ENCODE results near the gene SLC26A6. TPM values are rescaled to one million over a fixed set of nuclear protein-coding genes. Genes with fewer than 3 reads are reported as not detected.

SLC26A6 gene
- total RNA-seq, 1 experiment from 2014 or later: 36.3 TPM

DNA sequence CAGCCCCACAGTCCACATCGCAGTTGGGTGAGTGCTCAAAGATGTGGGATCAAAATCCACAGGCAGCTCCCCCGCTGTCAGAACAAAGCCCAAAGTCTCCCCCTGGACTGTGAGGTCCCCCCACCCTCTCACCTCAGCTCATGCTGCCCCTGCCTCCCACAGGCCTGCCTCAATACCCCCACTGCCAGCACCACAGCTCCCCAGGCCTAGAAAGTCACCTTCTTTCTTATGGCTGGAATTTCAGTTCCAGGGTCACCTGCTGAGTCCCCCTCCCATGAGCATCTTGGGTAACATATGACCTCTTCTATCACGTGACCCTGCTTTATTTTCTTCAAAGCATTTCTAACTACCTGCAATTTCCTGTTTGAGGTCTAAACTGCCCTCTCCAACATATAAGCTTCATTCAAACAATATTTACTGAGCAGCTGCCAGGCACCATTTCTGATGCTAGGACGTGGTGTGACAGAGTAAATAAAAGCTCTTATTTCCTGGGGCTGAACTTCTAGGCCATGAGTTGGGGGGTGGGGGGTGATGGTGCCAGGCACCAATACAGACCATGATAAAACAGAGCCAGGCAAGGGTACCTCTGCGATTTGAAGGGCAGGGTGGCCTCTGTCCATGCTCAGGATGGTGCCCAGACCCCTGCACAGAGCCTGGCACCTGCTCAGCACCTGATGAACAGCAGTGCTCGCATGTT is 11.3 kb downstream of the SLC26A6 start:
- H3K27ac ChIP-seq (ENCODE audit: low read length): no peak overlapping the region
- no peaks in the 10 kb centered on the region for H3K36me3 ChIP-seq (ENCODE audit: control insufficient read depth, insufficient read depth, low read length)
- no peaks in the 10 kb centered on the region for H3K27me3 ChIP-seq (ENCODE audit: control insufficient read depth, insufficient read depth, low read length)
- no peak for DNase-seq (ENCODE audit: low read depth, low spot score)
- no peak for TF ChIP-seq POLR2AphosphoS5 (IDR thresholded peaks at IDR 0.05; ENCODE audit: low read depth, low read length)
- TF ChIP-seq, protein P1, sequence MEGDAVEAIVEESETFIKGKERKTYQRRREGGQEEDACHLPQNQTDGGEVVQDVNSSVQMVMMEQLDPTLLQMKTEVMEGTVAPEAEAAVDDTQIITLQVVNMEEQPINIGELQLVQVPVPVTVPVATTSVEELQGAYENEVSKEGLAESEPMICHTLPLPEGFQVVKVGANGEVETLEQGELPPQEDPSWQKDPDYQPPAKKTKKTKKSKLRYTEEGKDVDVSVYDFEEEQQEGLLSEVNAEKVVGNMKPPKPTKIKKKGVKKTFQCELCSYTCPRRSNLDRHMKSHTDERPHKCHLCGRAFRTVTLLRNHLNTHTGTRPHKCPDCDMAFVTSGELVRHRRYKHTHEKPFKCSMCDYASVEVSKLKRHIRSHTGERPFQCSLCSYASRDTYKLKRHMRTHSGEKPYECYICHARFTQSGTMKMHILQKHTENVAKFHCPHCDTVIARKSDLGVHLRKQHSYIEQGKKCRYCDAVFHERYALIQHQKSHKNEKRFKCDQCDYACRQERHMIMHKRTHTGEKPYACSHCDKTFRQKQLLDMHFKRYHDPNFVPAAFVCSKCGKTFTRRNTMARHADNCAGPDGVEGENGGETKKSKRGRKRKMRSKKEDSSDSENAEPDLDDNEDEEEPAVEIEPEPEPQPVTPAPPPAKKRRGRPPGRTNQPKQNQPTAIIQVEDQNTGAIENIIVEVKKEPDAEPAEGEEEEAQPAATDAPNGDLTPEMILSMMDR (IDR thresholded peaks at IDR 0.05): no peak
- TF ChIP-seq SIN3A (IDR thresholded peaks at IDR 0.05; ENCODE audit: borderline replicate concordance, insufficient read depth, low read depth, low read length): no peak
- no TSS peak for BruUV-seq (replicated peaks)
- in situ Hi-C loops (cut with HindIII; ENCODE audit: low pct_unique_long_range_greater_than_20kb, low sequenced_read_pairs) (no loop called here), intact Hi-C loops (cut with micrococcal nuclease; ENCODE audit: unreplicated experiment) (no loop called here)
- no peaks in the 10 kb centered on the region for H3K4me1 ChIP-seq (ENCODE audit: control insufficient read depth, insufficient read depth, low read length)
- H3K9me3 ChIP-seq (ENCODE audit: control insufficient read depth, insufficient read depth, low read depth, low read length): no peaks in the 10 kb centered on the region
- ATAC-seq: no peak
- CTCF ChIA-PET: no interaction called here
- no peak overlapping the region for H3K4me3 ChIP-seq (ENCODE audit: low read depth in 2 of 2, low read length in 2 of 2)
- POLR2A ChIA-PET: interaction anchor here (0.6 to 0.7 kb wide), 2 partner anchors 65 to 102 kb away, joined by 3 to 9 read pairs; no protein-coding TSS in a partner anchor

DNA sequence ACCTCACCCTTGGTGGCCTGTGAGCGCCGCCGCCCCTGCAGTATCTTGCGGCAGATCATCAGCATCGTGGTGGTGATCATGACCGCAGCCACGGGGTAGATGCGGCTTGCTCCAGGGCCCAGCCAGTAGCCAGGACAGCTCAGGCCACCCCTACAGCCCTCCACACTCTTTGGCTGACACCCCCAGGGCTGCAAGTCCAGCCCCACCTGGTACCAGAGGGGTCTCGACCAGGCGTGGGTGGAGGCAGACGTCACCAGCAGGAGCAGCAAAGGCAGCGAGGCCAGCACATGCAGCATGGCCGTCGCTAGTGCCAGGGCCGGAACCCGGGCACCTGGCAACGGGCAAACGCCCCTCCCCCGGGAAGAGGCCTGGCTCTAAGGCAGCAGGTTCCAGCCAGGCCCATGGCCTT is 13.8 kb downstream of the SLC26A6 start, which contains the start of gene TMEM89:
TSS of gene TMEM89 (minus strand) at position 309 of the 409 bp plus-strand sequence. CDS start at position 296, 13 bp downstream.
- no peak for DNase-seq (ENCODE audit: low read depth, low spot score)
- ChIA-PET POLR2A (interaction anchor here (0.6 to 0.7 kb wide), 2 partner anchors 95 to 400 kb away, joined by 3 to 11 read pairs; no protein-coding TSS in a partner anchor), CTCF (no interaction called here)
- Histone ChIP-seq H3K27me3 (ENCODE audit: control insufficient read depth, insufficient read depth, low read length) (no peaks in the 10 kb centered on the region), H3K4me3 (ENCODE audit: low read depth in 2 of 2, low read length in 2 of 2) (no peak within 1 kb of the TSS), H3K9me3 (ENCODE audit: control insufficient read depth, insufficient read depth, low read depth, low read length) (peaks cover 4% of the 10 kb centered on the region; the same call in 1 of the 2 replicates), H3K36me3 (ENCODE audit: control insufficient read depth, insufficient read depth, low read length) (no peaks in the 10 kb centered on the region), H3K27ac (ENCODE audit: low read length) (no peak within 1 kb of the TSS), H3K4me1 (ENCODE audit: control insufficient read depth, insufficient read depth, low read length) (no peaks in the 10 kb centered on the region)
- TF ChIP-seq POLR2AphosphoS5 (IDR thresholded peaks at IDR 0.05; ENCODE audit: low read depth, low read length) (no peak), SIN3A (IDR thresholded peaks at IDR 0.05; ENCODE audit: borderline replicate concordance, insufficient read depth, low read depth, low read length) (no peak), TCF7L2 (IDR thresholded peaks at IDR 0.05; ENCODE audit: low read depth, low read length) (no peak)
- TF ChIP-seq, protein P1 (IDR thresholded peaks at IDR 0.05): no peak
- TF ChIP-seq, protein P2, sequence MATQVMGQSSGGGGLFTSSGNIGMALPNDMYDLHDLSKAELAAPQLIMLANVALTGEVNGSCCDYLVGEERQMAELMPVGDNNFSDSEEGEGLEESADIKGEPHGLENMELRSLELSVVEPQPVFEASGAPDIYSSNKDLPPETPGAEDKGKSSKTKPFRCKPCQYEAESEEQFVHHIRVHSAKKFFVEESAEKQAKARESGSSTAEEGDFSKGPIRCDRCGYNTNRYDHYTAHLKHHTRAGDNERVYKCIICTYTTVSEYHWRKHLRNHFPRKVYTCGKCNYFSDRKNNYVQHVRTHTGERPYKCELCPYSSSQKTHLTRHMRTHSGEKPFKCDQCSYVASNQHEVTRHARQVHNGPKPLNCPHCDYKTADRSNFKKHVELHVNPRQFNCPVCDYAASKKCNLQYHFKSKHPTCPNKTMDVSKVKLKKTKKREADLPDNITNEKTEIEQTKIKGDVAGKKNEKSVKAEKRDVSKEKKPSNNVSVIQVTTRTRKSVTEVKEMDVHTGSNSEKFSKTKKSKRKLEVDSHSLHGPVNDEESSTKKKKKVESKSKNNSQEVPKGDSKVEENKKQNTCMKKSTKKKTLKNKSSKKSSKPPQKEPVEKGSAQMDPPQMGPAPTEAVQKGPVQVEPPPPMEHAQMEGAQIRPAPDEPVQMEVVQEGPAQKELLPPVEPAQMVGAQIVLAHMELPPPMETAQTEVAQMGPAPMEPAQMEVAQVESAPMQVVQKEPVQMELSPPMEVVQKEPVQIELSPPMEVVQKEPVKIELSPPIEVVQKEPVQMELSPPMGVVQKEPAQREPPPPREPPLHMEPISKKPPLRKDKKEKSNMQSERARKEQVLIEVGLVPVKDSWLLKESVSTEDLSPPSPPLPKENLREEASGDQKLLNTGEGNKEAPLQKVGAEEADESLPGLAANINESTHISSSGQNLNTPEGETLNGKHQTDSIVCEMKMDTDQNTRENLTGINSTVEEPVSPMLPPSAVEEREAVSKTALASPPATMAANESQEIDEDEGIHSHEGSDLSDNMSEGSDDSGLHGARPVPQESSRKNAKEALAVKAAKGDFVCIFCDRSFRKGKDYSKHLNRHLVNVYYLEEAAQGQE (IDR thresholded peaks at IDR 0.05; ENCODE audit: insufficient read depth in 1 of 2, low read depth in 2 of 2, low read length in 1 of 2): no peak
- in situ Hi-C loops (cut with HindIII; ENCODE audit: low pct_unique_long_range_greater_than_20kb, low sequenced_read_pairs) (no loop called here), intact Hi-C loops (cut with micrococcal nuclease; ENCODE audit: unreplicated experiment) (no loop called here)
- no TSS peak for BruUV-seq (replicated peaks)
- no peak for ATAC-seq
